GM23338 (cell line): ENCODE results near the gene SPATA31C1. TPM values are rescaled to one million over a fixed set of nuclear protein-coding genes. Genes with fewer than 3 reads are reported as not detected.

ENCODE experiments used
- ATAC-seq: fragments of 200-7000 bp; cut with Tn5 transposase; 3 replicates; pipeline ENCODE4 v1.9.1; 2020
- DNase-seq: peaks from one replicate; pipeline ENCODE4 v3.0.0-alpha.2; 2015; ENCODE audit warnings: low spot score
- H2AFZ ChIP-seq: fragments of 200-600 bp; sonication (generic); 2 replicates; pipeline ENCODE4 v1.8.0; 2016; ENCODE audit warnings: antibody characterized with exemption, mild to moderate bottlenecking, moderate library complexity
- H3F3A ChIP-seq: fragments of 200-600 bp; sonication (generic); replicated peaks from 2 replicates; pipeline ENCODE4 v1.8.0; 2017; ENCODE audit warnings: antibody characterized with exemption, mixed run types, low read depth
- H3K27ac ChIP-seq: fragments of 200-600 bp; sonication (generic); 2 replicates; pipeline ENCODE4 v1.6.1; 2016; ENCODE audit warnings: low read depth
- H3K27me3 ChIP-seq: fragments of 200-600 bp; sonication (generic); 2 replicates; pipeline ENCODE4 v1.8.0; 2016; ENCODE audit warnings: mild to moderate bottlenecking, mixed run types, moderate library complexity; ENCODE audit not compliant: insufficient read depth
- H3K36me3 ChIP-seq: fragments of 200-600 bp; sonication (generic); 2 replicates; pipeline ENCODE4 v1.8.0; 2016; ENCODE audit warnings: mild to moderate bottlenecking; ENCODE audit not compliant: insufficient read depth
- H3K4me1 ChIP-seq: fragments of 200-600 bp; sonication (generic); 2 replicates; pipeline ENCODE4 v1.8.0; 2016; ENCODE audit warnings: mild to moderate bottlenecking, moderate library complexity; ENCODE audit not compliant: insufficient read depth
- H3K4me2 ChIP-seq: fragments of 200-600 bp; sonication (generic); 2 replicates; pipeline ENCODE4 v1.7.1; 2017; ENCODE audit warnings: mixed run types
- H3K4me3 ChIP-seq: fragments of 200-600 bp; sonication (generic); 2 replicates; pipeline ENCODE4 v1.6.1; 2016; ENCODE audit warnings: mixed run types
- H3K79me2 ChIP-seq: fragments of 200-600 bp; sonication (generic); replicated peaks from 2 replicates; pipeline ENCODE4 v1.8.0; 2017; ENCODE audit warnings: mild to moderate bottlenecking; ENCODE audit not compliant: insufficient read depth
- H3K9me2 ChIP-seq: fragments of 200-600 bp; sonication (generic); 2 replicates; pipeline ENCODE4 v1.8.0; 2017; ENCODE audit not compliant: insufficient read depth
- H4K20me1 ChIP-seq: fragments of 200-600 bp; sonication (generic); replicated peaks from 2 replicates; pipeline ENCODE4 v1.8.0; 2017; ENCODE audit warnings: mild to moderate bottlenecking; ENCODE audit not compliant: insufficient read depth
- H3K27ac Mint-ChIP-seq: 2 replicates; pipeline ENCODE4 v1.8.0; 2020; ENCODE audit warnings: inconsistent platforms, mild to moderate bottlenecking, moderate library complexity, mixed read lengths
- H3K27me3 Mint-ChIP-seq: 3 replicates; pipeline ENCODE4 v1.8.0; 2022; ENCODE audit warnings: low read depth, mild to moderate bottlenecking, moderate library complexity, mixed read lengths, inconsistent platforms; ENCODE audit not compliant: insufficient read depth, poor library complexity
- H3K36me3 Mint-ChIP-seq: 3 replicates; pipeline ENCODE4 v1.8.0; 2021; ENCODE audit warnings: low read depth, mild to moderate bottlenecking, inconsistent platforms, moderate library complexity, mixed read lengths
- H3K4me1 Mint-ChIP-seq: 3 replicates; pipeline ENCODE4 v1.8.0; 2020; ENCODE audit warnings: mild to moderate bottlenecking, inconsistent platforms, mixed read lengths
- H3K4me3 Mint-ChIP-seq: 3 replicates; pipeline ENCODE4 v1.8.0; 2021; ENCODE audit warnings: moderate library complexity, mild to moderate bottlenecking, inconsistent platforms, mixed read lengths
- H3K9me3 Mint-ChIP-seq: 3 replicates; pipeline ENCODE4 v1.8.0; 2020; ENCODE audit warnings: moderate library complexity, mild to moderate bottlenecking, inconsistent platforms, mixed read lengths
- CREB1 ChIP-seq: fragments of 250-450 bp; sonication (Bioruptor Pico); IDR thresholded peaks from 2 replicates; pipeline ENCODE4 v1.5.0; 2020; ENCODE audit warnings: low read depth, mild to moderate bottlenecking, moderate library complexity
- CTCF ChIP-seq, 2 experiments: fragments of 200-600 bp in 1 of 2; sonication (generic) in 1 of 2; conservative IDR thresholded peaks; 2 replicates each; pipeline versions ENCODE4 v1.5.1 to v1.6.1; 2016 to 2017; ENCODE audit warnings: antibody characterized with exemption in 2 of 2, low read depth in 2 of 2, mild to moderate bottlenecking in 2 of 2, moderate library complexity in 1 of 2
- ETS1 ChIP-seq: IDR thresholded peaks from 2 replicates; pipeline ENCODE4 v1.6.1; 2016; ENCODE audit warnings: antibody characterized with exemption
- EZH2 ChIP-seq: fragments of 200-600 bp; sonication (generic); IDR thresholded peaks from one replicate; pipeline ENCODE4 v1.8.0; 2017; ENCODE audit warnings: antibody characterized with exemption, mild to moderate bottlenecking, low read depth; ENCODE audit not compliant: unreplicated experiment
- EZH2phosphoT487 ChIP-seq: fragments of 200-600 bp; sonication (generic); IDR thresholded peaks from one replicate; pipeline ENCODE4 v1.8.1; 2018; ENCODE audit warnings: antibody characterized with exemption; ENCODE audit not compliant: unreplicated experiment
- JUNB ChIP-seq: IDR thresholded peaks from one replicate; pipeline ENCODE4 v1.6.1; 2016; ENCODE audit warnings: antibody characterized with exemption; ENCODE audit not compliant: unreplicated experiment
- NANOG ChIP-seq: IDR thresholded peaks from 2 replicates; pipeline ENCODE4 v1.6.1; 2016; ENCODE audit warnings: antibody characterized with exemption, borderline replicate concordance
- POLR2AphosphoS5 ChIP-seq: IDR thresholded peaks from 2 replicates; pipeline ENCODE4 v1.6.1; 2016; ENCODE audit warnings: antibody characterized with exemption, low read depth
- REST ChIP-seq: IDR thresholded peaks from one replicate; pipeline ENCODE4 v1.6.1; 2018; ENCODE audit warnings: antibody characterized with exemption; ENCODE audit not compliant: unreplicated experiment
- STAT1 ChIP-seq: IDR thresholded peaks from one replicate; pipeline ENCODE4 v1.6.1; 2016; ENCODE audit warnings: antibody characterized with exemption; ENCODE audit not compliant: unreplicated experiment
- ZNF331 ChIP-seq: fragments of 250-450 bp; sonication (Bioruptor Pico); IDR thresholded peaks from 2 replicates; pipeline ENCODE4 v1.5.0; 2020; ENCODE audit warnings: low read depth, mild to moderate bottlenecking, moderate library complexity
- polyA plus RNA-seq: library from polyadenylated mRNA; unstranded; fragments of >200 nt; fragmentation: Nextera tagmentation; extraction: Ambion mirVana; gene quantifications from 2 replicates; pipeline ENCODE4 v1.2.1, GENCODE V29; 2016
- total RNA-seq: library from RNA; depleted of rRNA; stranded (reverse); fragments of >200 nt; shearing (Covaris generic); gene quantifications from 2 replicates; pipeline ENCODE4 v1.2.3, GENCODE V29; 2014

SPATA31C1 gene
- total and polyA plus RNA-seq, 2 experiments from 2014 or later, result not detected

- no peaks in the 10 kb centered on the region for H3F3A ChIP-seq
- no peak overlapping the region for H3K27ac ChIP-seq
- no peak for TF ChIP-seq EZH2phosphoT487
- no peak for TF ChIP-seq NANOG
- no peak for TF ChIP-seq STAT1
- TF ChIP-seq ZNF331 (CRISPR knock-in tag), result no peak
- no peak for TF ChIP-seq ETS1
- no peak for TF ChIP-seq REST
- no peak for TF ChIP-seq CTCF (conservative IDR thresholded peaks at IDR 0.05; ENCODE audit: low read depth in 2 of 2)
- ATAC-seq (no peak), DNase-seq (no peak)
- no peaks in the 10 kb centered on the region for H3K4me1 ChIP-seq
- H3K79me2 ChIP-seq, result no peaks in the 10 kb centered on the region
- H3K36me3 ChIP-seq, result no peaks in the 10 kb centered on the region
- no peak overlapping the region for H3K27ac Mint-ChIP-seq
- no peaks in the 10 kb centered on the region for H3K36me3 Mint-ChIP-seq
- H3K9me2 ChIP-seq, result no peaks in the 10 kb centered on the region
- H2AFZ ChIP-seq, result no peak overlapping the region
- no peaks in the 10 kb centered on the region for H4K20me1 ChIP-seq
- H3K4me3 Mint-ChIP-seq, result no peak overlapping the region
- H3K27me3 Mint-ChIP-seq, result no peaks in the 10 kb centered on the region
- no peak overlapping the region for H3K4me3 ChIP-seq
- H3K4me2 ChIP-seq, result no peak overlapping the region
- H3K4me1 Mint-ChIP-seq, result no peaks in the 10 kb centered on the region
- no peaks in the 10 kb centered on the region for H3K27me3 ChIP-seq
- H3K9me3 Mint-ChIP-seq, result no peaks in the 10 kb centered on the region
Observed at GRCh38 chr9:87944096-87944495, 26.3 kb downstream of the SPATA31C1 start.

GRCh38 chr9:87944682-87945081 is 26.9 kb downstream of the SPATA31C1 start:
- no peaks in the 10 kb centered on the region for H3K9me3 Mint-ChIP-seq
- Histone ChIP-seq H4K20me1 (no peaks in the 10 kb centered on the region), H3F3A (no peaks in the 10 kb centered on the region), H3K27ac (no peak overlapping the region), H3K4me3 (no peak overlapping the region), H3K79me2 (no peaks in the 10 kb centered on the region), H3K9me2 (no peaks in the 10 kb centered on the region), H3K27me3 (no peaks in the 10 kb centered on the region), H3K4me1 (no peaks in the 10 kb centered on the region), H3K4me2 (no peak overlapping the region), H2AFZ (no peak overlapping the region), H3K36me3 (no peaks in the 10 kb centered on the region)
- H3K27ac Mint-ChIP-seq, result no peak overlapping the region
- ATAC-seq (no peak), DNase-seq (no peak)
- H3K36me3 Mint-ChIP-seq, result no peaks in the 10 kb centered on the region
- H3K4me1 Mint-ChIP-seq, result no peaks in the 10 kb centered on the region
- H3K27me3 Mint-ChIP-seq, result no peaks in the 10 kb centered on the region
- no peak overlapping the region for H3K4me3 Mint-ChIP-seq
- TF ChIP-seq CREB1, result no peak
- TF ChIP-seq EZH2, result no peak
- no peak for TF ChIP-seq ETS1
- TF ChIP-seq NANOG, result no peak
- no peak for TF ChIP-seq POLR2AphosphoS5
- TF ChIP-seq CTCF (conservative IDR thresholded peaks at IDR 0.05; ENCODE audit: low read depth in 2 of 2), result no peak
- no peak for TF ChIP-seq EZH2phosphoT487
- TF ChIP-seq JUNB, result no peak
